NOMO-1 (cell line): Measurements from ENCODE around the gene DNAJB13.
"Not testable (repeated sequence)": the region's sequence is repeated elsewhere in the genome, so short reads cannot be mapped to it uniquely, and the experiment has no call there.

Experiments
- DNase-seq, 2 experiments: peaks; one replicate each; lab custom pipeline; 2025; ENCODE audit not compliant: unreplicated experiment in 2 of 2; lab: John Stamatoyannopoulos, UW

DNAJB13 gene

DNA sequence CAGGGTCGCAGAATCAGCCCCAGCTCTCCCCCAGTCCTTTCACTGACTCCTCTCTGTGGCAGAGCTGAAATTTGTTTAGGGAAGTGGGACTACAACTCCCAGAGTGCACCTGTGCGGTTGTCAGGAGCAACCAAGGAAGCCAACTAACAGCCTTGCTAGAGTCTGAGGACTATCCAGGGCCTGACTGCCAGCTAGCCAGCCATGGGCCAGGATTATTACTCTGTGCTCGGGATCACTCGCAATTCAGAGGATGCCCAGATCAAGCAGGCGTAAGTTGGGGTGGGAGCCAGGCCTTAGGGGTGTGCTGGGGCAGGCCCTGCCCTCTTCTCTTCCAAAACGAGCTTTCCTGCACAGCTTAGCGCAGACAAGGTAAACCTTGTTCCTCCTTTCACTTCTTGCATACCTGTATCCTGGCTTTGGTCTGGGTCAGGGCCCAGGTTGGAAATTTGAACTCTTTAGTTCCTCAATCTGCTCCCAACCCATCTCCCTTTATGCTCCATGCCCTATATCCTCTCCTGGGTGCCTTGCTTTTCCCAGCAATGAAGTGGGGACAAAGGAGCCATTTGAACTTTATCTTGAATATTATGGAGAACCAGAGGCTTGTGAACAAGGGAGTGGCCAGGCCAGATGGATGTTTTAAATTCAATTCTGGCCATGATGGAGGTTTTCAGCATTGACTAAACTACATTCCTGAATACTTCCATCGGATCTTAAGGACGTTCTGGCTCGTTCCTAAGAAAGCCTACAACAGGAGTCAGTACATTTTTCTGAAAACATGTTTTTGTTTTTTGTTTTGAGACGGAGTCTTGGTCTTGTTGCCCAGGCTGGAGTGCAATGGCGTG, at the start of gene DNAJB13:
DNAJB13 (plus strand) TSS at position 158 of the 842 bp plus-strand sequence; CDS start at position 202, 44 bp downstream.
- peak in 1 of 2 experiments; percentile 36 for DNase-seq

DNA sequence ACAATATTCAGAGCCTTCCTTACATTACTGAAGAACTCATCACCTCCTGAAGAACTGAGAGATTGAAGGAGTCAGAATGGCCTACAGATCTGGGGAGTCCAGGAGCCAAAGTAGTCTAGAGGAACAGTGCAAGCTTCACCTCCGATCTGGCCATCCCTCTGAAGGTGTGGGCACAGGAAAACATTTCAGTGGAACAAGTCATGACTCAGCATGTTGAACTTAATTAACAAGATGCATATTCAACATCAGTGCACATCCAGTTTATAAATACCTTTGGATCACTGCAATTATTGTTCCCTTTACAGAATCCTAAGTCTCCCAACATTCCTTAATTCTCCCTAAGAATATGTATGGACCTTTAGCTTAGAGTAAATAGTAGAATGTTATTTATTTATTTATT, 48.5 kb upstream of the DNAJB13 start:
- no peak for DNase-seq

DNA sequence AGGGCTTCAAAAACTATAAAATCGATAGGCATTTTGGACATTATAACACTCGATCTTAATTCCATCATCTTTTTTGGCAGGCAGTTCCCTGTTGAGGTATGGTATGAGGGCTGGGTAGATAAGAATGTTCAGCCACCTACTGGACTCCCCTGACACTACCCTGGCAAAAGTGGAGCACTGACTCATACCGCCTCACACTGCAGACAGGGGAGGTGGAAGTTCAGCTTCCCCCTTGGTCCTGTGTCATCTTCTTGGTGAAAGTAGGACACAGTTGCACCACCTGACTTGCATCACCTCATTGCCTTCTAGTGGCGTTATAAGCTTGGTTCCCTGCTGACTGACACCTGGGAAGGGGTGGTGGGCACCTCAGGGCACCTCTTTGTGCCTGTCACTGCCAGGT, 43.6 kb upstream of the DNAJB13 start:
- peak; percentile 10 to 55 for DNase-seq

DNA sequence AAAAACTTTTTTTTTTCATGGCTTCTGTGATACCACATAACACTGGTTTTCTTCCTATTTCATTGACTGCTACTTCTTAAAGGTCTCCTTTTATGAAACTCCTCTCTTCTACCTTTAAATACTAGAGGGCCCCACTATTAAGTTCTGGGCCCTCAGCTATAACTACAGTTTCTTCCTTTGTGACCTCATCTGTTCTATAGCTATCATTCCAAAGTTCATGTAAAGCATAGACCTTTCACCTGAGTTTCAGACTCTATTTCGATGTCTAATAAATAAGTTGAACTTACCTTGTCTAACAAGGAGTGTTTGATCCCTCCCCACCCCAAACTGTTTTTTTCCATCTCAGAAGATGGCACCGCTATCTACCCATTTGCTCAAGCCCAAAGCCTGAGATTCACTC, 38.8 kb upstream of the DNAJB13 start:
- no peak for DNase-seq

- no peak for DNase-seq
These were observed 37.4 kb upstream of the DNAJB13 start for GRCh38 chr11:73913472-73913871.

GRCh38 chr11:73914284-73914683, 36.5 kb upstream of the DNAJB13 start:
- no peak for DNase-seq

GRCh38 chr11:73916435-73916834, 34.4 kb upstream of the DNAJB13 start:
- DNase-seq, result no peak

DNA sequence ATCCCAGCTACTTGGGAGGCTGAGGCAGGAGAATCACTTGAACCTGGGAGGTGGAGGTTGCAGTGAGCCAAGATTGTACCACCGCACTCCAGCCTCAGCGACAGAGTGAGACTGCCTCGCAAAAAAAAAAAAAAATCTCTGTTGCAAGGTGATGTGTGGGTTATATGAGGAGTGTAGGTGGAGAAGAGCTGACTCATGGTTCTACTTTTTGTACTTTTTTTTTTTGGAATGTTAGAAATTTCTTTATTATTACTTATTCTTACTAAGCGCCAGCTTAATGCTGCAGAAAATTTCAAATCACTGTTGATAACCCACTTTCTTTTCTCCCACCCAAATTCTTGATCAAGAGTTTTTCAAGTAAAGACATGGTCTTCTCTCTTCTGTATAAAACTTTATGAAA, 29.6 kb upstream of the DNAJB13 start:
- no peak for DNase-seq

GRCh38 chr11:73929388-73929787, 21.4 kb upstream of the DNAJB13 start:
- DNase-seq, result no peak

DNA sequence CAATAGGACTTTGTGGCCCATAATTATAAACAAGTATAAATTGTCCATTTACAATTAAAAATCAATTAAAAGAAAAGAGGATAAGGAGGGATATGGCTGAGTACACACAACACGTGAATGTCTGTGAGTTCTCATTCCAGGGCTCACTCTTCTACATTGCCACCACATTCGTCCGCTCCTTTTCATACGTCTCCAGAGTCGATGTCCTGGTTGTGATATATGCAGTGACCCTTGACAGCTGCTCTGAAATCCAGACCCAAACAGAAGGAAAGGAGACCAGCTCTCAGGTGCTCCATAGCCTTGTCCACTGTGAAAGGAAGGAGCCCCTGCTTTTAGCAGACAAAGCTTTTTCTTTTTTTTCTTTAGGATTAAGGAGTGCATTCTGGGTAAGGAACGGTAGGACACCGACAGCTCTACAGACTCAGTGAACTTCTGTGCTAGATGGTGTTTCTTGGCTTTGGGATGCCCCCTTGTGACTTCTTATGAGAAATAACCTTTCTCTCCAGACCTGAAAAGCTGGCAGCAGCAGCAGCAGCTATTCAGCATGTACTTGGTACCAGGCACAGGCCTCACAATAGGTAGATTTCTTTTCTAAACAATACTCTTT, 19.7 kb upstream of the DNAJB13 start:
- DNase-seq, result peak in 1 of 2 experiments; percentile 54

- no peak for DNase-seq
These were observed 18.9 kb upstream of the DNAJB13 start for GRCh38 chr11:73931951-73932350.

DNA sequence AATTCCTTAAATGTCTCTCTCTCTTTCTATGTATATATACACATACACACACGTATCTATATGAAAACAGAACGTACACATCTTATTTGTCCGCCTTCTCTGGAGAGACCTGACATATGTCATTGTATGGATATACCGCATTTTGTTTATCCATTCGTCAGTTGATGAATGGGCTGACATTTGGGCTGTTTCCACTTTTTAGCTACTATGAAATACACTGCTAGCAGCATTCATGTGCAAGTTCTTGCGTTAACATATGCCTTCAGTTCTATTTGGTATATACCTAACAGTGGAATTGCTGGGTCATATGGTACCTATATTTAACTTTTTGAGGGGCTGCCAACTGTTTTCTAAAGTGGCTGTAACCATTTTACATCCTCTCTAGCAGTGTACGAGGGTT, 18.0 kb upstream of the DNAJB13 start:
- DNase-seq, result no peak

DNA sequence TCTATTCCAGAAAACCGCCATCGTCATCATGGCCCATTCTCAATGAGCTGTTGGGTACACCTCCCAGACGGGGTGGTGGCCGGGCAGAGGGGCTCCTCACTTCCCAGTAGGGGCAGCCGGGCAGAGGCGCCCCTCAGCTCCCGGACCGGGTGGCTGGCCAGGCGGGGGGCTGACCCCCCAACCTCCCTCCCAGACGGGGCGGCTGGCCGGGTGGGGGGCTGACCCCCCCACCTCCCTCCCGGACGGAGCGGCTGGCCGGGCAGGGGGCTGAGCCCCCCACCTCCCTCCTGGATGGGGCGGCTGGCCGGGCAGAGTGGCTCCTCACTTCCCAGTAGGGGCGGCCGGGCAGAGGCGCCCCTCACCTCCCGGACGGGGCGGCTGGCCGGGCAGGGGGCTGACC, 14.8 kb upstream of the DNAJB13 start:
- not testable (repeated sequence) for DNase-seq

- no peak for DNase-seq
These were observed 11.7 kb upstream of the DNAJB13 start for GRCh38 chr11:73939096-73939495.

GRCh38 chr11:73940801-73941570, 9.8 kb upstream of the DNAJB13 start:
- DNase-seq, result no peak

DNA sequence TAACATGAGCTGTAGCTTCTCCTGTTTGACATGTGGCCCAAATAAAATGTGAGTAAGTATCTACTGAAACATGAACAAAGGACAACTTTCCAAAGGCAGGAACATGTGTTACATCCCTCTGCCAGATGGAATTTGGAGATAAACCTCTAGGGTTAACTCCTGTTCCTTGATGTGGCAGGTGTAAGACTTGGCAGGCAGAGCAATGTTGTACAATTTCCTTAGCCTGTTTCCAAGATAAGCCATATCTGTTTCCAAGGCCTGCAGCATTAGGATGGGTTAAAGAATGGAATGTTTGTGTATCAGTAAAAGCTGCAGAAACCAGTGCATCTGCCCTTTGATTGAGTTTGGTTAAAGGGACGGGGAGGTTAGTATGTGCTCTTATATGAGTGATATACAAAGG, 8.8 kb upstream of the DNAJB13 start:
- no peak for DNase-seq

- DNase-seq, result no peak
These were observed 6.7 kb upstream of the DNAJB13 start for GRCh38 chr11:73944085-73944484.

DNA sequence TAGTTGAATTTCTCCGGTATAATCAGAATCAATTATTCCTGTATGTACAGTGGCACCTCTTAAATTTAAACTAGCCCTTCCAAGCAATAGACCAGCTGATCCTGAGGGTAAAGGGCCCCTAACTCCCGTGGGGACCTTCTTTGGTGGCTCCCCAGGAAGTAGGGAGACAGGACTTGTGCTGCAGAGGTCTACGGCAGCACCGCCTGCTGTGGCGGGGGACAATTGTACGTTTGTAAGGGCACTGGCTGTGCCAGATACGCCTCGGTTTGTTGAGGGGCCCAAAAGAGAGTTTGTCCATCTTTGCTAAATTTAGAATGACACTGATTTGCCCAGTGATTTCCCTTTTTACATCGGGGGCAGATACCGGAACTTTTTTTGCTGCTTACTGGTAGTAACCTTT, 5.9 kb upstream of the DNAJB13 start:
- DNase-seq, result peak in 1 of 2 experiments; percentile 49

GRCh38 chr11:73945396-73945795, 5.4 kb upstream of the DNAJB13 start:
- DNase-seq, result peak; percentile 42 to 64

- DNase-seq, result no peak
These were observed 3.9 kb upstream of the DNAJB13 start for GRCh38 chr11:73946798-73947458.

DNA sequence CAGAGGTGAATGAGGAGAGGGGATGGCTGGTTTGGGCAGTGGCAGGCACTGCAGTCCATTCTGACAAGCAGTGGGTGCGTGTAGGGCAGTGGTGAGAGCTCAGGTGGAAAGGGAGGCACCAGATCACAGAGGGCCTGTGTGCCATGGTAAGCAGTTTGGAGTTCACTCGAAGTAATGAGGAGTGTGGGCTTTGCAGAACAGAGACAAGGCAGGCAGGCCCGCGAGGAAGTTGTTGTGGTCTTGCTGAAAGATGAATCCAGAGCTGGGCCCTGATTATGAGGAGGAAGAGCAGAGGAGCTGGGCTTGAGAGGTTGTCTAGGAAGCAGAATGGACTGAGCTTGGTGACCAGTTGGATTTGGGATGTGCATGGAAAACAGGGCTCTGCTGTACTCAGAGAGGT, 1.6 kb upstream of the DNAJB13 start:
- DNase-seq, result no peak
